ENCODE results near the gene UIMC1.

DNA sequence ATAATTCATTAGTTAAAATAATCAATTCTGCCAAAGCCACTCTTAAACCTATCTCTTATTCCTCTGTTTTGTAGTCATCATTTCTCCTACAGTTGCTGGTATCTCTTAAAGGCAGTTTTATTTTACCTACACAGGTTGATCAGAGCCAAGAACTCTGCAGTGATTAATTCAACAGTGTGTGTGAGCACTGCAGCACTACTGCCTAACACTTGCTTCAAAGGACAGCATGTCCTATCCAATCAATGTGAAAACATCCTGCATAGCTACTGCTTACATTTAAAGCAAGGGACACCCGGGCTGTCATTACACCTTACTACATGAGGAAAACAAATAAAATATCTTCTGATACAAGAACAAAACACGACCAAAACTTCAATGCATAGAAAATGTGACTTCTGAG lies 62.3 kb downstream of the UIMC1 start:
- TF ChIP-seq RAD21 (IDR thresholded peaks at IDR 0.05; ENCODE audit: low read length) (no peak), CHD1 (IDR thresholded peaks at IDR 0.05; ENCODE audit: low read depth, low read length) (no peak), MAFK (IDR thresholded peaks at IDR 0.05; ENCODE audit: low read depth, low read length) (no peak), POLR2A (IDR thresholded peaks at IDR 0.05; ENCODE audit: low read depth, low read length) (no peak)
- TF ChIP-seq, protein P1, sequence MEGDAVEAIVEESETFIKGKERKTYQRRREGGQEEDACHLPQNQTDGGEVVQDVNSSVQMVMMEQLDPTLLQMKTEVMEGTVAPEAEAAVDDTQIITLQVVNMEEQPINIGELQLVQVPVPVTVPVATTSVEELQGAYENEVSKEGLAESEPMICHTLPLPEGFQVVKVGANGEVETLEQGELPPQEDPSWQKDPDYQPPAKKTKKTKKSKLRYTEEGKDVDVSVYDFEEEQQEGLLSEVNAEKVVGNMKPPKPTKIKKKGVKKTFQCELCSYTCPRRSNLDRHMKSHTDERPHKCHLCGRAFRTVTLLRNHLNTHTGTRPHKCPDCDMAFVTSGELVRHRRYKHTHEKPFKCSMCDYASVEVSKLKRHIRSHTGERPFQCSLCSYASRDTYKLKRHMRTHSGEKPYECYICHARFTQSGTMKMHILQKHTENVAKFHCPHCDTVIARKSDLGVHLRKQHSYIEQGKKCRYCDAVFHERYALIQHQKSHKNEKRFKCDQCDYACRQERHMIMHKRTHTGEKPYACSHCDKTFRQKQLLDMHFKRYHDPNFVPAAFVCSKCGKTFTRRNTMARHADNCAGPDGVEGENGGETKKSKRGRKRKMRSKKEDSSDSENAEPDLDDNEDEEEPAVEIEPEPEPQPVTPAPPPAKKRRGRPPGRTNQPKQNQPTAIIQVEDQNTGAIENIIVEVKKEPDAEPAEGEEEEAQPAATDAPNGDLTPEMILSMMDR (conservative IDR thresholded peaks at IDR 0.05; ENCODE audit: low read depth, low read length), result no peak

Measured in IMR-90 (cell line).